ENCODE data around the gene CREB3L1.

CREB3L1 gene

GRCh38 chr11:46259971-46260560 lies 17.4 kb upstream of the CREB3L1 start:
- Histone ChIP-seq H3K9me3 (ENCODE audit: control insufficient read depth, low read length) (no peaks in the 10 kb centered on the region), H3K36me3 (ENCODE audit: control insufficient read depth, insufficient read depth, low read length) (no peaks in the 10 kb centered on the region), H3K4me3 (ENCODE audit: insufficient read depth, low read depth, low read length) (no peak overlapping the region), H3K27ac (ENCODE audit: insufficient read depth, low read depth, low read length, poor library complexity, severe bottlenecking) (no peak overlapping the region), H3K4me1 (ENCODE audit: control insufficient read depth, insufficient read depth, low read length) (peaks cover 4% of the 10 kb centered on the region), H3K27me3 (ENCODE audit: control insufficient read depth, insufficient read depth, low read length, poor library complexity, severe bottlenecking) (no peaks in the 10 kb centered on the region)
- WGBS, 2 experiments: 91 to 92% methylated on average over 10 of the region's 10 CpGs

DNA sequence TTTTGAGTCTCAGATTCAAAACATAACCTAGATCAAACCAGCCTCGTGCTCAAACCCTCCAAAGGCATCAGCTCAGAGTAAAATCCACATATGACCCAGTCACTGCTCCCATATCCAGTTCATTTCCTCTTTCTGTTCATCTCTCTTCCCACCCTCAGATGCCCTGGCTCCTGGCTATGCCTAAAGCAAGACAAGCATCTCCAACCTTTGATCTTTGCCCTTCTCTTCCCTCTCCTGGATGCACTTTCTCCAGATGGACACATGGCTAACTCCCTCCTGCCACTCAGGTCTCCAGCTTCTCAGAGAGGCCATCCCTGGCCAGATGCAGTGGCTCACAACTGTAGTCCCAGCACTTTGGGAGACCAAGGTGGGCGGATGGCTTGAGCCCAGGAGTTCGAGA lies 14.3 kb upstream of the CREB3L1 start:
- 88 to 92% methylated on average over 3 of the region's 3 CpGs for WGBS, 2 experiments
- Histone ChIP-seq H3K4me1 (ENCODE audit: control insufficient read depth, insufficient read depth, low read length) (peaks cover 6% of the 10 kb centered on the region), H3K36me3 (ENCODE audit: control insufficient read depth, insufficient read depth, low read length) (no peaks in the 10 kb centered on the region)

GRCh38 chr11:46264030-46264429 lies 13.4 kb upstream of the CREB3L1 start:
- no peaks in the 10 kb centered on the region for H3K9me3 ChIP-seq (ENCODE audit: control insufficient read depth, low read length)
- WGBS, 2 experiments: 90 to 93% methylated on average over 4 of the region's 4 CpGs
- H3K27ac ChIP-seq (ENCODE audit: insufficient read depth, low read depth, low read length, poor library complexity, severe bottlenecking): no peak overlapping the region
- no peaks in the 10 kb centered on the region for H3K36me3 ChIP-seq (ENCODE audit: control insufficient read depth, insufficient read depth, low read length)
- H3K27me3 ChIP-seq (ENCODE audit: control insufficient read depth, insufficient read depth, low read length, poor library complexity, severe bottlenecking): no peaks in the 10 kb centered on the region
- no peak overlapping the region for H3K4me3 ChIP-seq (ENCODE audit: insufficient read depth, low read depth, low read length)
- peaks cover 6% of the 10 kb centered on the region for H3K4me1 ChIP-seq (ENCODE audit: control insufficient read depth, insufficient read depth, low read length)

More for the DNA sequence above, 14.3 kb upstream of the CREB3L1 start:
- Histone ChIP-seq H3K4me3 (ENCODE audit: insufficient read depth, low read depth, low read length) (no peak overlapping the region), H3K27ac (ENCODE audit: insufficient read depth, low read depth, low read length, poor library complexity, severe bottlenecking) (no peak overlapping the region), H3K27me3 (ENCODE audit: control insufficient read depth, insufficient read depth, low read length, poor library complexity, severe bottlenecking) (no peaks in the 10 kb centered on the region), H3K9me3 (ENCODE audit: control insufficient read depth, low read length) (no peaks in the 10 kb centered on the region)

DNA sequence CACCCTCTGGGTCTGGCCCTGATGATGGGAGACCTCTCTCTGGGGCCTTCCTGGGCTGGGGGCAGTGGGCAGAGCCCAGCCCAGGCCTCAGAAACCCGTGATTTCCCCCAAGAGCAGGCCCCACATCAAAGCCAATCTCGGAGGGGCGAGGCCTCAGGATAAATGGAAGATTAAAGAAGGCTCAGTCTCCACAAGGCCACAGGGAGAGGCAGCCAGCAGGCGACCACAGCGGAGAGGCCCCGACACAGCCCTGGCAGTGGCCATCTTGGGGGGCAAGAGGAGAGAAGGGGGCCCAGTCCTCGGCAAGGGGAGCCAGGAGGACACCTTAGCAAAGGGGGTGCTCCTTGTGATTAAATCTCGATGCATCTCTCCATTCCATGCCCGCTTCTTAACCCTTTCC lies 12.5 kb upstream of the CREB3L1 start:
- no peaks in the 10 kb centered on the region for H3K27me3 ChIP-seq (ENCODE audit: control insufficient read depth, insufficient read depth, low read length, poor library complexity, severe bottlenecking)
- no peaks in the 10 kb centered on the region for H3K36me3 ChIP-seq (ENCODE audit: control insufficient read depth, insufficient read depth, low read length)
- 59 to 63% methylated on average over 9 of the region's 9 CpGs for WGBS, 2 experiments
- no peak overlapping the region for H3K27ac ChIP-seq (ENCODE audit: insufficient read depth, low read depth, low read length, poor library complexity, severe bottlenecking)
- H3K4me1 ChIP-seq (ENCODE audit: control insufficient read depth, insufficient read depth, low read length): peaks cover 6% of the 10 kb centered on the region
- H3K4me3 ChIP-seq (ENCODE audit: insufficient read depth, low read depth, low read length): no peak overlapping the region
- H3K9me3 ChIP-seq (ENCODE audit: control insufficient read depth, low read length): no peaks in the 10 kb centered on the region

- H3K4me1 ChIP-seq (ENCODE audit: control insufficient read depth, insufficient read depth, low read length): peaks cover 6% of the 10 kb centered on the region
These were observed 11.7 kb upstream of the CREB3L1 start for GRCh38 chr11:46265764-46266163.

DNA sequence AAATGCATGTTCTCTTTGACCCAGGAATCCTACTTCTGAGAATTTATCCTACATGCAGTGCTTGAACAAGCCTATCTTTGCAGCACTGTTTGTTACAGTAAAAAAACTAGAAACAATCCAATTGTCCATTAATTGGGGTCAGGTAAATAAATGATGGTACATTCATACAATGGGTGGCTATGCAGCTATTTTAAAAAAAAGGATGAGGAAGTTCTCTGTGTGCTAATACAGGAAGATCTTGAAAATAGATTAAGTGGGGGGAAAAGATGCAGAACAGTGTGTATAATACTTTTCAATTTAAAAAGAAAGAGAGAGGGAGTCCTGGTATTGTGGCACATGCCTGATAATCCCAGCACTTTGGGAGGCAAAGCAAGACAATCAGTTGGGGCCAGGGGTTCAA lies 9.5 kb upstream of the CREB3L1 start:
- Histone ChIP-seq H3K4me3 (ENCODE audit: insufficient read depth, low read depth, low read length) (no peak overlapping the region), H3K4me1 (ENCODE audit: control insufficient read depth, insufficient read depth, low read length) (peaks cover 21% of the 10 kb centered on the region), H3K36me3 (ENCODE audit: control insufficient read depth, insufficient read depth, low read length) (no peaks in the 10 kb centered on the region), H3K27ac (ENCODE audit: insufficient read depth, low read depth, low read length, poor library complexity, severe bottlenecking) (no peak overlapping the region), H3K9me3 (ENCODE audit: control insufficient read depth, low read length) (no peaks in the 10 kb centered on the region), H3K27me3 (ENCODE audit: control insufficient read depth, insufficient read depth, low read length, poor library complexity, severe bottlenecking) (no peaks in the 10 kb centered on the region)

More at GRCh38 chr11:46265764-46266163, 11.7 kb upstream of the CREB3L1 start:
- Histone ChIP-seq H3K4me3 (ENCODE audit: insufficient read depth, low read depth, low read length) (no peak overlapping the region), H3K27me3 (ENCODE audit: control insufficient read depth, insufficient read depth, low read length, poor library complexity, severe bottlenecking) (no peaks in the 10 kb centered on the region), H3K36me3 (ENCODE audit: control insufficient read depth, insufficient read depth, low read length) (no peaks in the 10 kb centered on the region), H3K9me3 (ENCODE audit: control insufficient read depth, low read length) (no peaks in the 10 kb centered on the region), H3K27ac (ENCODE audit: insufficient read depth, low read depth, low read length, poor library complexity, severe bottlenecking) (no peak overlapping the region)
- WGBS, 2 experiments: 87 to 93% methylated on average over 7 of the region's 7 CpGs

DNA sequence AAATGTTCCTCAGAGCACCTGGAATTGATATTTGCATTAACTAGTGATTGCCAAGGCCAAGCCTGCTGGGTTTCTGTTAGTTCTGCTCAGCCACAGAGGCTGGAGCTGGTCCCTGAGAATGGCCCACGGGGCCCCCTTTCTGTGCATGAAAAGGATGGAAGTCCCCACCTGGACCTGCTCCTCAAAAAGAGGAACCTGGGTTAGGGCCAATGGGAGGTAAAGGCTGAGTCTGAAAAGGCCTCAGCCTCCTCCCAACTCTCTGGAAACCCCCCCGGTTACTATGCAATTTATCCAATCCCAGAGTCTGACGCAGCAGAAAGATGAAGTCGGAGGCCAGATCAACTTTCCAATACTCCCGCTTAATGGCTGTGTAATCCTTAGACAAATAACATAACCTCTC lies 6.8 kb upstream of the CREB3L1 start:
- 89 to 90% methylated on average over 5 of the region's 5 CpGs for WGBS, 2 experiments
- Histone ChIP-seq H3K4me3 (ENCODE audit: insufficient read depth, low read depth, low read length) (no peak overlapping the region), H3K27ac (ENCODE audit: insufficient read depth, low read depth, low read length, poor library complexity, severe bottlenecking) (no peak overlapping the region), H3K9me3 (ENCODE audit: control insufficient read depth, low read length) (no peaks in the 10 kb centered on the region), H3K27me3 (ENCODE audit: control insufficient read depth, insufficient read depth, low read length, poor library complexity, severe bottlenecking) (no peaks in the 10 kb centered on the region), H3K4me1 (ENCODE audit: control insufficient read depth, insufficient read depth, low read length) (peaks cover 17% of the 10 kb centered on the region), H3K36me3 (ENCODE audit: control insufficient read depth, insufficient read depth, low read length) (no peaks in the 10 kb centered on the region)

DNA sequence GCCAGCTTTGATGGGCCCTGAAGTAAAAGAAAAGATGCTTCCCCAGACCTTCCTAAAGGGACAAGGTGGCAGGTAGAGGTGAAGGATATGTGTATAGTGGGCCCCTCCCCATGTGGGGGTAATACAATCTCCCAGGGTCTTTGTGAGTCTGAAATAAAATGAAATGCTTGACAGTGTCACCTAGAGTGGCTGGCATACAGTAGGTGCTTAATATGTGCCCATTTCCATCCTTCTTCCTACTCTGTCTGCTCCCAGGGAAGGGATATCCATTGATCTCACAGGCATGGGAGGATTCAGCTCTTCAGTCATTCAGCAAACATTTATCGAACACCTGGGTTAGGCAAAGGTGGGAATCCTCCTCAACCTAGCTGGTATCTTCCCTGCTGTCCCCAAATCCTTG lies 6.1 kb upstream of the CREB3L1 start:
- H3K27ac ChIP-seq (ENCODE audit: insufficient read depth, low read depth, low read length, poor library complexity, severe bottlenecking): no peak overlapping the region
- H3K9me3 ChIP-seq (ENCODE audit: control insufficient read depth, low read length): no peaks in the 10 kb centered on the region
- H3K27me3 ChIP-seq (ENCODE audit: control insufficient read depth, insufficient read depth, low read length, poor library complexity, severe bottlenecking): no peaks in the 10 kb centered on the region
- H3K4me1 ChIP-seq (ENCODE audit: control insufficient read depth, insufficient read depth, low read length): peaks cover 18% of the 10 kb centered on the region
- no peak overlapping the region for H3K4me3 ChIP-seq (ENCODE audit: insufficient read depth, low read depth, low read length)
- H3K36me3 ChIP-seq (ENCODE audit: control insufficient read depth, insufficient read depth, low read length): no peaks in the 10 kb centered on the region
- WGBS, 2 experiments: 91 to 98% methylated on average over 1 of the region's 1 CpG

DNA sequence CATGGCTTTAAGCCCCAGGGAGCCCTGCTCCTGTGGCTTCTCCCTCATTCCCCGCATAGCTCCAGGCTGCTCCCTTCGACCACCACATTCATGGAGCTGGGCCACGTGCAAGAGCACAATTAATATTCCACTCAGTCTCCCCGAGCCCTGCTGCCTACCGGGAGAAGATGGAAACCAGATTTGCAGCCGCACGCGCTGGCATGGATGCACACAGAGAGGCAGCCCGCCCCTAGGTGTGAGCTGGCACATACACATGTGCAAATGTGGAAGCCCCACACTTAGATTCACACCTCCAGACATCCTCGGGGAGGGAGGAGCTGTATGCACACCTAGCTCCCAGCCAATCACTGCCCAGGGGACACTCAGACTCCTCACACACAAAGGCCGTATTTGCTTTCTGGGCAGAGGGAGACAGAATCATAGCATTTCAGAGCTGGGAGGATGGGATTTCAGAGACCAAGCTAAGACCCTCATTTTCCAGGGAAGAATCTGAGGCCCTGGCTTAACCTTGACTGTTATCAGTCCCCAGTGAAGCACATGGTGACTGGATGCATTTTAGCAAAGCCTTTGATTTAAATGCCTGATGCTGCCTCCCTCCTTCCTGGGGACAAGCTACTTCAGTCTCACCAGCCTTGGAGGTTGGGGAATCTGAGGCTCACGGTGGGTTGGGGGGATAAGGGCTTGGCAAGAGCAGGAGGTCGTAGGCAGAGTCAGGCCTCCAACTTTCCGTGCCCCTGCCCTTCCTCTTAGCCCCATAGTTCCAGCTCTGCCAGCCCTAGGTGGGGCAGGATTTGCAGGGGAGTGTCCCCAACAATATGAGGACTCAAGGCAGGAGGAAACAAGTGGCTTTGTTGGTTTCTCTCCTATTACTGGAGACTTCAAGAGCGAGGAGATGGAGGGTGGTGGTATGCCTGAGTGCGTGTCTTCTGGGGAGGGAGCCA lies 5.3 kb upstream of the CREB3L1 start:
- Histone ChIP-seq H3K27ac (ENCODE audit: insufficient read depth, low read depth, low read length, poor library complexity, severe bottlenecking) (no peak overlapping the region), H3K27me3 (ENCODE audit: control insufficient read depth, insufficient read depth, low read length, poor library complexity, severe bottlenecking) (no peaks in the 10 kb centered on the region), H3K4me1 (ENCODE audit: control insufficient read depth, insufficient read depth, low read length) (peaks cover 21% of the 10 kb centered on the region), H3K4me3 (ENCODE audit: insufficient read depth, low read depth, low read length) (no peak overlapping the region), H3K36me3 (ENCODE audit: control insufficient read depth, insufficient read depth, low read length) (no peaks in the 10 kb centered on the region), H3K9me3 (ENCODE audit: control insufficient read depth, low read length) (no peaks in the 10 kb centered on the region)
- 78% methylated on average over 16 of the region's 16 CpGs for WGBS, 2 experiments

- Histone ChIP-seq H3K27me3 (ENCODE audit: control insufficient read depth, insufficient read depth, low read length, poor library complexity, severe bottlenecking) (peaks cover 4% of the 10 kb centered on the region), H3K4me3 (ENCODE audit: insufficient read depth, low read depth, low read length) (no peak overlapping the region), H3K4me1 (ENCODE audit: control insufficient read depth, insufficient read depth, low read length) (peaks cover 21% of the 10 kb centered on the region), H3K27ac (ENCODE audit: insufficient read depth, low read depth, low read length, poor library complexity, severe bottlenecking) (no peak overlapping the region), H3K36me3 (ENCODE audit: control insufficient read depth, insufficient read depth, low read length) (no peaks in the 10 kb centered on the region), H3K9me3 (ENCODE audit: control insufficient read depth, low read length) (no peaks in the 10 kb centered on the region)
- 86 to 94% methylated on average over 9 of the region's 9 CpGs for WGBS, 2 experiments
These were observed 4.5 kb upstream of the CREB3L1 start for GRCh38 chr11:46272816-46273427.
